H9 (cell line): ENCODE results near the gene TPCN2. TPM values are rescaled to one million over a fixed set of nuclear protein-coding genes. Genes with fewer than 3 reads are reported as not detected.

ENCODE experiments used
- DNase-seq: peaks from one replicate; pipeline ENCODE4 v3.0.0-alpha.2; 2017
- H2AFZ ChIP-seq: one replicate; pipeline ENCODE4 v1.6.1; 2013; ENCODE audit warnings: mild to moderate bottlenecking, low read length, control low read depth, moderate library complexity
- H2AK5ac ChIP-seq: 2 replicates; pipeline ENCODE4 v1.6.1; 2013; ENCODE audit warnings: low read length, control low read depth, mixed read lengths; ENCODE audit not compliant: insufficient read length
- H2BK120ac ChIP-seq: one replicate; pipeline ENCODE4 v1.6.1; 2013; ENCODE audit warnings: low read depth, mild to moderate bottlenecking, low read length, control low read depth, inconsistent platforms; ENCODE audit not compliant: poor library complexity, severe bottlenecking
- H2BK12ac ChIP-seq: 2 replicates; pipeline ENCODE4 v1.6.1; 2013; ENCODE audit warnings: low read length, control low read depth, mixed read lengths, low read depth; ENCODE audit not compliant: insufficient read length
- H2BK15ac ChIP-seq: 2 replicates; pipeline ENCODE4 v1.6.1; 2013; ENCODE audit warnings: low read depth, low read length, control low read depth
- H2BK20ac ChIP-seq: one replicate; pipeline ENCODE4 v1.6.1; 2013; ENCODE audit warnings: low read depth, mild to moderate bottlenecking, low read length, control low read depth, inconsistent platforms; ENCODE audit not compliant: poor library complexity, severe bottlenecking
- H2BK5ac ChIP-seq: 2 replicates; pipeline ENCODE4 v1.6.1; 2013; ENCODE audit warnings: low read length, control low read depth, mixed read lengths; ENCODE audit not compliant: insufficient read length
- H3K14ac ChIP-seq: 2 replicates; pipeline ENCODE4 v1.6.1; 2013; ENCODE audit warnings: low read length, control low read depth; ENCODE audit not compliant: insufficient read depth
- H3K18ac ChIP-seq: 2 replicates; pipeline ENCODE4 v1.6.1; 2013; ENCODE audit warnings: low read depth, mild to moderate bottlenecking, mixed read lengths, low read length, control low read depth; ENCODE audit not compliant: insufficient read length
- H3K23ac ChIP-seq: 2 replicates; pipeline ENCODE4 v1.6.1; 2013; ENCODE audit warnings: low read length, control low read depth, mixed read lengths, low read depth; ENCODE audit not compliant: insufficient read length
- H3K23me2 ChIP-seq: 2 replicates; pipeline ENCODE4 v1.6.1; 2013; ENCODE audit warnings: low read depth, mild to moderate bottlenecking, mixed read lengths, low read length, control low read depth; ENCODE audit not compliant: insufficient read length, poor library complexity, severe bottlenecking
- H3K27ac ChIP-seq: 2 replicates; pipeline ENCODE4 v1.5.1; 2013; ENCODE audit warnings: low read length, control low read depth, mixed read lengths, low read depth; ENCODE audit not compliant: insufficient read length
- H3K27me3 ChIP-seq: 2 replicates; pipeline ENCODE4 v1.6.1; 2013; ENCODE audit warnings: low read length, control low read depth, inconsistent platforms; ENCODE audit not compliant: insufficient read depth
- H3K4ac ChIP-seq: 2 replicates; pipeline ENCODE4 v1.6.1; 2013; ENCODE audit warnings: low read depth, mild to moderate bottlenecking, control low read depth, inconsistent platforms, low read length, moderate library complexity
- H3K4me1 ChIP-seq: 2 replicates; pipeline ENCODE4 v1.6.1; 2013; ENCODE audit warnings: low read length, control low read depth, inconsistent platforms; ENCODE audit not compliant: insufficient read depth
- H3K4me2 ChIP-seq: 2 replicates; pipeline ENCODE4 v1.6.1; 2013; ENCODE audit warnings: low read length, control low read depth, mixed read lengths; ENCODE audit not compliant: insufficient read length, insufficient read depth
- H3K56ac ChIP-seq: 2 replicates; pipeline ENCODE4 v1.6.1; 2013; ENCODE audit warnings: low read depth, mild to moderate bottlenecking, mixed read lengths, low read length, control low read depth; ENCODE audit not compliant: insufficient read length
- H3K79me1 ChIP-seq: 2 replicates; pipeline ENCODE4 v1.6.1; 2013; ENCODE audit warnings: low read depth, mild to moderate bottlenecking, moderate library complexity, low read length, control low read depth, inconsistent platforms; ENCODE audit not compliant: insufficient read depth, poor library complexity, severe bottlenecking
- H3K79me2 ChIP-seq: 2 replicates; pipeline ENCODE4 v1.6.1; 2013; ENCODE audit warnings: low read length, control low read depth, inconsistent platforms; ENCODE audit not compliant: insufficient read depth
- H3K9ac ChIP-seq: 2 replicates; pipeline ENCODE4 v1.6.1; 2013; ENCODE audit warnings: low read length, control low read depth, mixed read lengths; ENCODE audit not compliant: insufficient read length; ENCODE audit errors: extremely low read depth
- H3K9me3 ChIP-seq: one replicate; pipeline ENCODE4 v1.6.1; 2013; ENCODE audit warnings: low read depth, low read length, inconsistent platforms; ENCODE audit not compliant: control insufficient read depth
- H3T11ph ChIP-seq: one replicate; pipeline ENCODE4 v1.6.1; 2013; ENCODE audit warnings: mild to moderate bottlenecking, low read length, control low read depth, inconsistent platforms
- H4K20me1 ChIP-seq: one replicate; pipeline ENCODE4 v1.6.1; 2013; ENCODE audit not compliant: control insufficient read depth, insufficient read length, insufficient read depth
- H4K5ac ChIP-seq: 2 replicates; pipeline ENCODE4 v1.6.1; 2013; ENCODE audit warnings: low read depth, mild to moderate bottlenecking, mixed read lengths, low read length, control low read depth; ENCODE audit not compliant: insufficient read length
- H4K8ac ChIP-seq: replicated peaks from 2 replicates; pipeline ENCODE4 v1.6.1; 2013; ENCODE audit warnings: low read length, control low read depth, mixed read lengths, low read depth; ENCODE audit not compliant: insufficient read length
- H4K91ac ChIP-seq: 2 replicates; pipeline ENCODE4 v1.6.1; 2013; ENCODE audit warnings: low read depth, mild to moderate bottlenecking, moderate library complexity, mixed read lengths, low read length, control low read depth; ENCODE audit not compliant: insufficient read length
- H3K27ac Mint-ChIP-seq, 3 experiments: 2 replicates in 2 of 3; 3 replicates in 1 of 3; pipeline ENCODE4 v1.8.0; 2020 to 2021; ENCODE audit warnings: mixed read lengths in 3 of 3, mild to moderate bottlenecking in 1 of 3, moderate library complexity in 1 of 3
- H3K27me3 Mint-ChIP-seq: 2 replicates; pipeline ENCODE4 v1.8.0; 2021; ENCODE audit warnings: low read depth, mild to moderate bottlenecking, moderate library complexity, mixed read lengths
- H3K36me3 Mint-ChIP-seq, 3 experiments: 2 replicates in 2 of 3; 3 replicates in 1 of 3; pipeline ENCODE4 v1.8.0; 2020 to 2021; ENCODE audit warnings: low read depth in 3 of 3, mixed read lengths in 3 of 3; ENCODE audit not compliant: insufficient read depth in 1 of 3
- H3K4me1 Mint-ChIP-seq, 2 experiments: 2 replicates each; pipeline ENCODE4 v1.8.0; 2020; ENCODE audit warnings: mixed read lengths in 2 of 2
- H3K4me3 Mint-ChIP-seq, 2 experiments: 2 replicates in 1 of 2; 3 replicates in 1 of 2; pipeline ENCODE4 v1.8.0; 2020 to 2021; ENCODE audit warnings: mild to moderate bottlenecking in 2 of 2, mixed read lengths in 2 of 2, moderate library complexity in 1 of 2
- H3K9me3 Mint-ChIP-seq, 2 experiments: 2 replicates in 1 of 2; 3 replicates in 1 of 2; pipeline ENCODE4 v1.8.0; 2020; ENCODE audit warnings: mild to moderate bottlenecking in 2 of 2, mixed read lengths in 2 of 2, moderate library complexity in 1 of 2
- WGBS: extraction: QIAGEN DNeasy Blood & Tissue Kit; methylation state at CpG from one replicate; pipeline ENCODE4 v1.1.7; 2013; ENCODE audit warnings: missing lambda C conversion rate, low lambda C conversion rate, mixed read lengths; ENCODE audit not compliant: insufficient read length; ENCODE audit errors: extremely low coverage; 5-methylcytosine and 5-hydroxymethylcytosine counted together
- total RNA-seq: library from RNA; stranded (reverse); gene quantifications from 2 replicates; pipeline ENCODE4 v1.2.1, GENCODE V29; 2021
- TF ChIP-seq, protein P1 (sequence below): fragments of 200-600 bp; sonication (generic); conservative IDR thresholded peaks from 3 replicates; pipeline ENCODE4 v1.8.0; 2021; ENCODE audit warnings: antibody characterized with exemption, mild to moderate bottlenecking

The TPCN2 gene
- total RNA-seq, 1 experiment from 2014 or later = 16.8 TPM

DNA sequence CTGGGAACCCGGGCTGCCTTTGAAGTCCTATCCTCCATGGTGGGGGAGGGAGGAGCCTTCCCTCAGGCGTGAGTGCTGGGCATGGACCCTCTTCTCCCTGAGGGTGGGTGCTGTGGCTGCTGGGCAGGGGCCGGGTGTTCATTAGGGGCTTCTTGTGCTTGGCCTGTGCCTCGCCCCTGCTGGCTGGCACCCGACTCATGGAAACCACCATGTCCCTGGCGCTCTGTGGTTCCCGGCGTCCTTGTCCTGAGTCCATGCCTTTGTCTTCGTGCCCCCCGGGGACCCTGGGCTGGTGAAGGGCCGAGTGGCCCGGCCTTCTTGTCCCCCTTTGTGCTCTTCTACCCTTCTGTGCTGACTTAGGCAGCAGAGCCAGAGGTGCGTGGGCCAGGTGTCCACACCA is 23.2 kb downstream of the TPCN2 start:
- Histone ChIP-seq H3K4me2 (no peak overlapping the region), H2AK5ac (no peak overlapping the region)
- H3K36me3 Mint-ChIP-seq = peaks cover 3 to 15% (median 13%) of the 10 kb centered on the region in 3 experiments; a peak in 6 of 7 replicates

More for the DNA sequence above, 23.2 kb downstream of the TPCN2 start:
- Mint-ChIP-seq H3K9me3 (no peaks in the 10 kb centered on the region), H3K4me1 (peaks cover 0 to 3% of the 10 kb centered on the region in 2 experiments; a peak in 1 of 4 replicates), H3K27ac (peak overlapping the region in 2 of 3 experiments; percentile 68 to 79; a peak in 3 of 7 replicates), H3K27me3 (no peaks in the 10 kb centered on the region), H3K4me3 (no peak overlapping the region)
- no peak overlapping the region for H3K9ac ChIP-seq
- no peak overlapping the region for H2BK12ac ChIP-seq
- no peak overlapping the region for H3T11ph ChIP-seq
- H3K56ac ChIP-seq = no peak overlapping the region
- H4K5ac ChIP-seq = no peak overlapping the region
- H2BK120ac ChIP-seq = no peak overlapping the region
- no peak overlapping the region for H4K8ac ChIP-seq
- no peak overlapping the region for H2AFZ ChIP-seq
- no peaks in the 10 kb centered on the region for H3K9me3 ChIP-seq
- H3K4ac ChIP-seq = no peak overlapping the region
- TF ChIP-seq, protein P1, sequence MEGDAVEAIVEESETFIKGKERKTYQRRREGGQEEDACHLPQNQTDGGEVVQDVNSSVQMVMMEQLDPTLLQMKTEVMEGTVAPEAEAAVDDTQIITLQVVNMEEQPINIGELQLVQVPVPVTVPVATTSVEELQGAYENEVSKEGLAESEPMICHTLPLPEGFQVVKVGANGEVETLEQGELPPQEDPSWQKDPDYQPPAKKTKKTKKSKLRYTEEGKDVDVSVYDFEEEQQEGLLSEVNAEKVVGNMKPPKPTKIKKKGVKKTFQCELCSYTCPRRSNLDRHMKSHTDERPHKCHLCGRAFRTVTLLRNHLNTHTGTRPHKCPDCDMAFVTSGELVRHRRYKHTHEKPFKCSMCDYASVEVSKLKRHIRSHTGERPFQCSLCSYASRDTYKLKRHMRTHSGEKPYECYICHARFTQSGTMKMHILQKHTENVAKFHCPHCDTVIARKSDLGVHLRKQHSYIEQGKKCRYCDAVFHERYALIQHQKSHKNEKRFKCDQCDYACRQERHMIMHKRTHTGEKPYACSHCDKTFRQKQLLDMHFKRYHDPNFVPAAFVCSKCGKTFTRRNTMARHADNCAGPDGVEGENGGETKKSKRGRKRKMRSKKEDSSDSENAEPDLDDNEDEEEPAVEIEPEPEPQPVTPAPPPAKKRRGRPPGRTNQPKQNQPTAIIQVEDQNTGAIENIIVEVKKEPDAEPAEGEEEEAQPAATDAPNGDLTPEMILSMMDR = no peak
- no peak overlapping the region for H2BK15ac ChIP-seq
- no peaks in the 10 kb centered on the region for H4K20me1 ChIP-seq
- H3K23ac ChIP-seq = no peak overlapping the region
- no peak overlapping the region for H2BK20ac ChIP-seq
- no peaks in the 10 kb centered on the region for H3K27me3 ChIP-seq
- no peaks in the 10 kb centered on the region for H3K79me1 ChIP-seq
- no peak for DNase-seq
- H2BK5ac ChIP-seq = no peak overlapping the region
- no peaks in the 10 kb centered on the region for H3K4me1 ChIP-seq
- no peak overlapping the region for H4K91ac ChIP-seq
- no peak overlapping the region for H3K27ac ChIP-seq
- H3K14ac ChIP-seq = no peak overlapping the region
- no peaks in the 10 kb centered on the region for H3K79me2 ChIP-seq
- H3K23me2 ChIP-seq = no peaks in the 10 kb centered on the region
- no CpG with 5 or more reads among the region's 13 CpGs for WGBS
- H3K18ac ChIP-seq = no peak overlapping the region
